Activated T-cell treated with anti-CD3 and anti-CD28 coated beads, Interleukin-2, amount 50 U/mL, for 4 hours (primary cell): ENCODE measurements around the gene GSS. TPM values are rescaled to one million over a fixed set of nuclear protein-coding genes. Genes with fewer than 3 reads are reported as not detected.

Experiments used
- ATAC-seq, 2 donors: fragments of 200-7000 bp; cut with Tn5 transposase; one replicate each; pipeline ENCODE4 v1.10.0; 2021
- DNase-seq: peaks from one replicate; pipeline ENCODE4 v3.0.0-alpha.2; 2020
- H3K27me3 Mint-ChIP-seq: one replicate; pipeline ENCODE4 v1.8.0; 2021; ENCODE audit warnings: low read depth, mixed read lengths
- H3K36me3 Mint-ChIP-seq: one replicate; pipeline ENCODE4 v1.8.0; 2022; ENCODE audit warnings: mixed read lengths; ENCODE audit not compliant: insufficient read depth
- H3K4me1 Mint-ChIP-seq: one replicate; pipeline ENCODE4 v1.8.0; 2021; ENCODE audit warnings: low read depth, mixed read lengths
- H3K4me3 Mint-ChIP-seq: one replicate; pipeline ENCODE4 v1.8.0; 2021; ENCODE audit warnings: mild to moderate bottlenecking, moderate library complexity, mixed read lengths
- H3K9me3 Mint-ChIP-seq: one replicate; pipeline ENCODE4 v1.8.0; 2021; ENCODE audit warnings: mixed read lengths
- total RNA-seq, 3 donors: library from RNA; stranded (reverse); gene quantifications; one replicate each; pipeline ENCODE4 v1.2.1, GENCODE V29; 2021

GSS gene
- total RNA-seq, 3 donors from 2014 or later, result 47.8 to 56.2 (median 51.3) TPM

GRCh38 chr20:34986311-34987287, 31.0 kb upstream of the GSS start:
- Mint-ChIP-seq H3K27me3 (peaks cover 17% of the 10 kb centered on the region), H3K4me3 (no peak overlapping the region), H3K36me3 (no peaks in the 10 kb centered on the region), H3K4me1 (no peaks in the 10 kb centered on the region), H3K9me3 (no peaks in the 10 kb centered on the region)
- ATAC-seq, result no peak
- DNase-seq, result no peak

GRCh38 chr20:34985461-34986310, 30.1 kb upstream of the GSS start:
- ATAC-seq (no peak), DNase-seq (no peak)
- Mint-ChIP-seq H3K9me3 (no peaks in the 10 kb centered on the region), H3K27me3 (peaks cover 24% of the 10 kb centered on the region), H3K4me3 (no peak overlapping the region), H3K4me1 (no peaks in the 10 kb centered on the region), H3K36me3 (no peaks in the 10 kb centered on the region)

- Mint-ChIP-seq H3K9me3 (no peaks in the 10 kb centered on the region), H3K36me3 (no peaks in the 10 kb centered on the region), H3K27me3 (peaks cover 29% of the 10 kb centered on the region), H3K4me1 (no peaks in the 10 kb centered on the region), H3K4me3 (no peak overlapping the region)
- DNase-seq (no peak), ATAC-seq (no peak)
Measured at GRCh38 chr20:34984756-34985261, 29.2 kb upstream of the GSS start.

- ATAC-seq (no peak), DNase-seq (no peak)
- no peak overlapping the region for H3K4me3 Mint-ChIP-seq
- H3K27me3 Mint-ChIP-seq, result peaks cover 29% of the 10 kb centered on the region
- no peaks in the 10 kb centered on the region for H3K4me1 Mint-ChIP-seq
- H3K36me3 Mint-ChIP-seq, result no peaks in the 10 kb centered on the region
- H3K9me3 Mint-ChIP-seq, result no peaks in the 10 kb centered on the region
Measured at GRCh38 chr20:34983995-34984735, 28.6 kb upstream of the GSS start.

GRCh38 chr20:34983089-34983820, 27.6 kb upstream of the GSS start:
- DNase-seq, result no peak
- H3K4me3 Mint-ChIP-seq, result no peak overlapping the region
- no peaks in the 10 kb centered on the region for H3K36me3 Mint-ChIP-seq
- peaks cover 31% of the 10 kb centered on the region for H3K27me3 Mint-ChIP-seq
- H3K9me3 Mint-ChIP-seq, result no peaks in the 10 kb centered on the region
- no peaks in the 10 kb centered on the region for H3K4me1 Mint-ChIP-seq
- no peak for ATAC-seq

GRCh38 chr20:34982270-34983088, 26.9 kb upstream of the GSS start:
- no peak for ATAC-seq
- Mint-ChIP-seq H3K36me3 (no peaks in the 10 kb centered on the region), H3K27me3 (peaks cover 31% of the 10 kb centered on the region), H3K4me1 (no peaks in the 10 kb centered on the region), H3K9me3 (no peaks in the 10 kb centered on the region), H3K4me3 (no peak overlapping the region)
- DNase-seq, result no peak

GRCh38 chr20:34980543-34981233, 25.1 kb upstream of the GSS start:
- no peak overlapping the region for H3K4me3 Mint-ChIP-seq
- no peaks in the 10 kb centered on the region for H3K9me3 Mint-ChIP-seq

GRCh38 chr20:34979366-34980153, 24.0 kb upstream of the GSS start:
- Mint-ChIP-seq H3K36me3 (no peaks in the 10 kb centered on the region), H3K4me1 (no peaks in the 10 kb centered on the region), H3K27me3 (peaks cover 36% of the 10 kb centered on the region), H3K4me3 (no peak overlapping the region), H3K9me3 (no peaks in the 10 kb centered on the region)
- DNase-seq, result no peak
- ATAC-seq, result peak; percentile 14 to 37

More at GRCh38 chr20:34980543-34981233, 25.1 kb upstream of the GSS start:
- Mint-ChIP-seq H3K4me1 (no peaks in the 10 kb centered on the region), H3K27me3 (peaks cover 36% of the 10 kb centered on the region), H3K36me3 (no peaks in the 10 kb centered on the region)
- DNase-seq (no peak), ATAC-seq (no peak)

- DNase-seq (no peak), ATAC-seq (no peak)
- Mint-ChIP-seq H3K4me1 (no peaks in the 10 kb centered on the region), H3K9me3 (no peaks in the 10 kb centered on the region), H3K36me3 (no peaks in the 10 kb centered on the region), H3K27me3 (peaks cover 30% of the 10 kb centered on the region), H3K4me3 (no peak overlapping the region)
Measured at GRCh38 chr20:34978092-34978744, 22.6 kb upstream of the GSS start.

- no peak overlapping the region for H3K4me3 Mint-ChIP-seq
- no peaks in the 10 kb centered on the region for H3K4me1 Mint-ChIP-seq
- H3K36me3 Mint-ChIP-seq, result no peaks in the 10 kb centered on the region
Measured at GRCh38 chr20:34977365-34978091, 21.9 kb upstream of the GSS start.

GRCh38 chr20:34976286-34976685, 20.7 kb upstream of the GSS start:
- H3K27me3 Mint-ChIP-seq, result peaks cover 18% of the 10 kb centered on the region
- no peak overlapping the region for H3K4me3 Mint-ChIP-seq
- H3K36me3 Mint-ChIP-seq, result no peaks in the 10 kb centered on the region
- no peaks in the 10 kb centered on the region for H3K9me3 Mint-ChIP-seq
- H3K4me1 Mint-ChIP-seq, result no peaks in the 10 kb centered on the region
- DNase-seq, result no peak
- no peak for ATAC-seq

More at GRCh38 chr20:34977365-34978091, 21.9 kb upstream of the GSS start:
- DNase-seq, result no peak
- ATAC-seq, result no peak
- Mint-ChIP-seq H3K27me3 (peaks cover 25% of the 10 kb centered on the region), H3K9me3 (no peaks in the 10 kb centered on the region)
